Muscle of leg (tissue), 11 donors: Measurements from ENCODE around the gene RPL13. TPM values are rescaled to one million over a fixed set of nuclear protein-coding genes. Genes with fewer than 3 reads are reported as not detected.

Source experiments
- DNase-seq: peaks from one replicate; pipeline ENCODE4 v3.0.0; 2013
- H3K27ac ChIP-seq: one replicate; pipeline ENCODE4 v1.5.1; 2013; ENCODE audit warnings: mild to moderate bottlenecking, low read length, control low read depth
- H3K27me3 ChIP-seq: one replicate; pipeline ENCODE4 v1.6.1; 2013; ENCODE audit warnings: low read length; ENCODE audit not compliant: control insufficient read depth, insufficient read depth
- H3K36me3 ChIP-seq: one replicate; pipeline ENCODE4 v1.6.1; 2013; ENCODE audit warnings: low read length; ENCODE audit not compliant: control insufficient read depth, insufficient read depth
- H3K4me1 ChIP-seq: one replicate; pipeline ENCODE4 v1.6.1; 2013; ENCODE audit warnings: low read length; ENCODE audit not compliant: control insufficient read depth, insufficient read depth
- H3K4me3 ChIP-seq: one replicate; pipeline ENCODE4 v1.5.1; 2013; ENCODE audit warnings: low read length, control low read depth
- H3K9me3 ChIP-seq: replicated peaks from 2 replicates; pipeline ENCODE4 v1.6.1; 2013; ENCODE audit warnings: low read depth, low read length; ENCODE audit not compliant: control insufficient read depth
- WGBS: methylation state at CpG from one replicate; pipeline ENCODE4 v1.1.5; 2013; ENCODE audit warnings: missing lambda C conversion rate; ENCODE audit not compliant: insufficient coverage; 5-methylcytosine and 5-hydroxymethylcytosine counted together
- polyA plus RNA-seq, 8 donors: library from polyadenylated mRNA; unstranded; fragments of 120-200 nt; gene quantifications; one replicate each; pipeline versions ENCODE4 v1.2.1 to v1.2.3, GENCODE V29; 2013; ENCODE audit warnings: inconsistent platforms in 1 of 8, low replicate concordance in 1 of 8; ENCODE audit not compliant: insufficient read length in 8 of 8, insufficient read depth in 1 of 8
- total RNA-seq: library from RNA; stranded (reverse); fragments of 120-200 nt; gene quantifications from one replicate; pipeline ENCODE4 v1.2.4, GENCODE V29; 2013

Gene RPL13
- total and polyA plus RNA-seq, 9 donors = 3,790 to 5,718 (median 4,463) TPM

DNA sequence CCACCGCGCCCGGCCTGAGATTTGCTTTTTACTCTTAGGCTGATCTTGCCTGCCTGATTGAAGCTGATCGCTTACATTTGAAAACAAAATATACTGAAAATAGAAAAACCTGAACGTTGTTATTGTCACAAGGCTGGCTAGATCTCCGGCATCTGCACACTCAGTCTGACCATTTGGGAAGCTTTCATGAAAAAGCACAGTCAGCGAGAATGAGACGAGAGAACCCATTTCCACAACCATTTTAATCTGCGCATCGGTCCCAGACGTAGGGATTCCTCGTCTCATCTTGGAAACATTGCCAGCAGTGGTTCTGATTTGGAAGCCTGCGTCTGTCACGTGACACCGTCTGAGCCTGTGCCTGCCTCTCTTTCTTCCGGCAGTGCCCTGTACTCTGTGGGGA is 31.4 kb upstream of the RPL13 start:
- DNase-seq = no peak
- H3K36me3 ChIP-seq = peaks cover 82% of the 10 kb centered on the region
- H3K4me3 ChIP-seq = no peak overlapping the region
- no peaks in the 10 kb centered on the region for H3K4me1 ChIP-seq
- H3K27me3 ChIP-seq = no peaks in the 10 kb centered on the region
- H3K27ac ChIP-seq = no peak overlapping the region
- H3K9me3 ChIP-seq = no peaks in the 10 kb centered on the region
- 94% methylated on average over 13 of the region's 16 CpGs for WGBS

DNA sequence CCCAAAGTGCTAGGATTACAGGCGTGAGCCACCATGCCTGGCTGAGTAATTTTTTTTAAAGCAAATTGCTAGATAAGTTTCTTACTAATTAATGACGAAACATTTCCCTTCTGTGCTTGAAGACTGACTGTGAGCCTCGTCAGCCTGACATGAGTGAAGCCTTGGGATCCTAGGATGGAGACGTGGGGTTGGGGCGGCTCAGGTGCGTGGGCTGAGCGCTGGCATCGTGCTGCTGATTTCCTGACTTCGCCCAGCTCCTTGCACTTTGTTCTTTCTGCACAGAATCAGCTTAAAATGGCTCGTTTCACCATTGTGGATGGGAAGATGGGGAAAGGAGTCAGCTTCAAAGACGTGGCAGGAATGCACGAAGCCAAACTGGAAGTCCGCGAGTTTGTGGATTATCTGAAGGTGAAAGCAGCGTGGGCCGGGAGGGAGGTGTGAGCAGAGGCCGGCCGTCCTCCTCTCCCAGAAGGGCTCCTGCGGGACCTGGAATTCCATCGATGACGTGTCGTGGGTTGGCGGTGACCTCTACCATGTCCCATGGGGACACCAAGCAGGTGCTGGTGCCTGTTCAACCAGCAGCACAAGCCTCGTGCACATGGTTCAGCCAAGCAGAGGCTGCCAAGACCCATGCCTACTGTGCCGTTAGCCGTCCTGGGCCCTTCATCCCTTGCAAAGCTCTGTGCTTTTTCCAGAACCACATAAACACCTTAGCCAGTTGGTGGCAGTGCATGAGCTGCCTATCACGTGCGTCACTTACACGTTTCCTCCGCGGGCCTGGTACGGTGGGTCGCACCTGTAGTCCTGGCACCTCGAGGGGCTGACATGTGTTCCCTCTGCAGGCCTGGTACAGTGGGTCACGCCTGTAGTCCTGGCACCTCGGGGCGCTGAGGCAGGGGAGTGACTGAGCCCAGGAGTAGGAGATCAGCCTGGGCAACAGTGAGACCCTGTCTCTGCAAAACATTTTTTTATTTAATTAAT is 29.8 kb upstream of the RPL13 start:
- H3K4me1 ChIP-seq = peaks cover 4% of the 10 kb centered on the region
- H3K27me3 ChIP-seq = no peaks in the 10 kb centered on the region
- H3K36me3 ChIP-seq = peaks cover 83% of the 10 kb centered on the region
- H3K4me3 ChIP-seq = no peak overlapping the region
- 89% methylated on average over 31 of the region's 37 CpGs for WGBS
- H3K27ac ChIP-seq = no peak overlapping the region
- H3K9me3 ChIP-seq = no peaks in the 10 kb centered on the region
- DNase-seq = no peak

DNA sequence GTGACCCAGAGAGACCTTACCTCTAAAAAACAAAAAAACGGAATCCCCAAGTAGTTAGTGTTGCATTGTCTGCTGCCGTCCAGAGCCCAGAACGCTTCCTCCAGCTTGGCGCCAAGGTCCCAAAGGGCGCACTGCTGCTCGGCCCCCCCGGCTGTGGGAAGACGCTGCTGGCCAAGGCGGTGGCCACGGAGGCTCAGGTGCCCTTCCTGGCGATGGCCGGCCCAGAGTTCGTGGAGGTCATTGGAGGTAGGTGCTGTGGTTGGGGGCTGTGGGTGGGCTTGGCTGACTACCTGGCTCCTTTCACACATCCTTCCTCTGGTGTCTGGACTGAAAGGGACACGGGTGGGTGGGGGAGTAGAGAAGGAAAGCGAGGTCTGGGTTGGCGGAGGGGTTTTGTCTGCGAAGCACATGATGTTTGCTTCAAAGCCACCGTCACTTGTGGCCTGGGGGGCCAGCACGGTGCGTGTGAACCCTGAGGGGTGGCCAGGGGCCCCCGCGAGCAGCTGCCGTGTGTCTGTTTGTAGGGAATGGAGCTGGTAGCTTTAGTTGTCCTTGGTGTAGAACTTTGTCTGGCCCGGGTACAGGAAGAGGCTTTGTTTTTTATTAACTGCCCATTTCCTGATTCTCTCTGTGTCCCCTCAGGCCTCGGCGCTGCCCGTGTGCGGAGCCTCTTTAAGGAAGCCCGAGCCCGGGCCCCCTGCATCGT is 28.5 kb upstream of the RPL13 start:
- WGBS = 81% methylated on average over 22 of the region's 31 CpGs
- Histone ChIP-seq H3K27me3 (no peaks in the 10 kb centered on the region), H3K4me3 (no peak overlapping the region), H3K36me3 (peaks cover 79% of the 10 kb centered on the region), H3K27ac (no peak overlapping the region), H3K4me1 (peaks cover 4% of the 10 kb centered on the region), H3K9me3 (no peaks in the 10 kb centered on the region)
- no peak for DNase-seq

DNA sequence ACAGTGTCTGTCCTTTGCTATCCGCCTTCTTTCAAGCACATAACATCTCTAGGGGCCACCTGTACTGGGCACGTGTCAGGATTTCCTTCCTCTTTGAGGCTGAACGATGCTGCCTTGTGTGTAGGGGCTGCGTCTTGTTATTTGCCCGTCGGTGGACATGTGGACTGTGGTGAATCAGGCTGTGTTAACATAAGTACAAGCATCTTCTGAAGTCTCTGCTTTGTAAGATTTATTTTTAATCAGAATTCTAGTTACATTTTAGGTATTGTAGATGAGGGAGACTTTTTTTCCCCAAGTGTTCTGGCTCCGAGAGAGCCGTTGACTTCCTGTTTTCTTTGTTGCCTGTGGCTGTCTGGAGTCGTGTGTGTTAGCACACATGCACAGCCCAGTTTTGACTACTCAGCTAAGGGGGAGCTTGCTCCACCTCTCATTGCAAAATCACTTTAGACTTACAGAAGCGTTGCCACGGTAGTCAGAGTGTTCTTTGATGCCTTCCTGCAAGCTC is 26.2 kb upstream of the RPL13 start:
- Histone ChIP-seq H3K4me1 (peaks cover 4% of the 10 kb centered on the region), H3K4me3 (no peak overlapping the region), H3K27me3 (no peaks in the 10 kb centered on the region), H3K27ac (peak overlapping the region; percentile 47), H3K9me3 (no peaks in the 10 kb centered on the region), H3K36me3 (peaks cover 79% of the 10 kb centered on the region)
- DNase-seq = peak; percentile 76
- 69% methylated on average over 5 of the region's 11 CpGs for WGBS

DNA sequence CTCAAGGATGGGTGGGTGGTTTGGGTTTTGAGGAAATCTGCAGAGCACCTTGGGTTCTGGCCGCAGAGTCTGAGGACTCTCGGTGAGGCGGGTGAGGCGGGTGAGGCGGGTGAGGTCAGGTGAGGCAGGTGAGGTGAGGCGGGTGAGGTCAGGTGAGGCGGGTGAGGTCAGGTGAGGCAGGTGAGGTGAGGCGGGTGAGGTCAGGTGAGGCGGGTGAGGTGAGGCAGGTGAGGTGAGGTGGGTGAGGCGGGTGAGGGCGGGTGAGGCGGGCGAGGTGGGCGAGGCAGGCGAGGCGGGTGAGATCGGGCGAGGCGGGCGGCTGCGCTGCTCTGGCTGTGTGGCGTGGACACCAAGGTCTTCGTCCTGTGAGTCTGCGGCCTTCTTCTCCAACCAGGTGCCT is 24.1 kb upstream of the RPL13 start:
- H3K9me3 ChIP-seq = no peaks in the 10 kb centered on the region
- no peak for DNase-seq
- H3K27me3 ChIP-seq = no peaks in the 10 kb centered on the region
- 100% methylated on average over 5 of the region's 24 CpGs for WGBS
- no peak overlapping the region for H3K4me3 ChIP-seq
- peaks cover 4% of the 10 kb centered on the region for H3K4me1 ChIP-seq
- peaks cover 71% of the 10 kb centered on the region for H3K36me3 ChIP-seq
- no peak overlapping the region for H3K27ac ChIP-seq

GRCh38 chr16:89536886-89537548 is 23.5 kb upstream of the RPL13 start:
- Histone ChIP-seq H3K27me3 (no peaks in the 10 kb centered on the region), H3K4me1 (peaks cover 4% of the 10 kb centered on the region), H3K27ac (no peak overlapping the region), H3K4me3 (no peak overlapping the region), H3K36me3 (peaks cover 70% of the 10 kb centered on the region), H3K9me3 (no peaks in the 10 kb centered on the region)
- WGBS = 84% methylated on average over 36 of the region's 36 CpGs
- no peak for DNase-seq

GRCh38 chr16:89537549-89537925 is 22.9 kb upstream of the RPL13 start:
- H3K36me3 ChIP-seq = peaks cover 67% of the 10 kb centered on the region
- H3K27me3 ChIP-seq = no peaks in the 10 kb centered on the region
- peaks cover 4% of the 10 kb centered on the region for H3K4me1 ChIP-seq
- DNase-seq = no peak
- no peaks in the 10 kb centered on the region for H3K9me3 ChIP-seq
- no peak overlapping the region for H3K27ac ChIP-seq
- no peak overlapping the region for H3K4me3 ChIP-seq
- 93% methylated on average over 7 of the region's 7 CpGs for WGBS

DNA sequence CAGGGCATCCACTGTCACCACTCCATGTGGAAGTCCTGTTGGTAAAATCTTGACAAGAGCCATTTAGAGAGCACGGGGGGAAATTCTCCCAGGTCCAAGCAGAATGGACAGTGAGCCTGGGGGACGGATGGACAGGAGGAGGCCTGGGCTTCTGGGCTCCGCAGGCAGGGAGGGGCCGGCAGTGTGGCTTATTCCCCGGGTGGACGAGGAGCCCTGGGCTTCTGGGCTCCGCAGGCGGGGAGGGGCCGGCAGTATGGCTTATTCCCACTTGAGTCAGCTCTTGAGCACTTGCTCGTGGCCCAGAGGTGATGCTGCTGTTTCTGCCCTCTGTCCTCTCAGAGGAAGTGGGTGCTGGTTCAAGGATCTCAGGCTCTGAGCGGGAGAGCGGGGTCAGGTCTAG is 22.2 kb upstream of the RPL13 start:
- DNase-seq = no peak
- Histone ChIP-seq H3K9me3 (no peaks in the 10 kb centered on the region), H3K27ac (no peak overlapping the region), H3K4me1 (peaks cover 4% of the 10 kb centered on the region), H3K27me3 (no peaks in the 10 kb centered on the region), H3K36me3 (peaks cover 63% of the 10 kb centered on the region), H3K4me3 (no peak overlapping the region)
- 90% methylated on average over 12 of the region's 12 CpGs for WGBS

- H3K4me3 ChIP-seq = no peak overlapping the region
- WGBS = 88% methylated on average over 11 of the region's 13 CpGs
- H3K36me3 ChIP-seq = peaks cover 60% of the 10 kb centered on the region
- H3K27ac ChIP-seq = no peak overlapping the region
- H3K9me3 ChIP-seq = no peaks in the 10 kb centered on the region
- no peaks in the 10 kb centered on the region for H3K4me1 ChIP-seq
- DNase-seq = no peak
- H3K27me3 ChIP-seq = no peaks in the 10 kb centered on the region
Observed at GRCh38 chr16:89540557-89540956, 19.9 kb upstream of the RPL13 start.

GRCh38 chr16:89541792-89542191 is 18.7 kb upstream of the RPL13 start:
- Histone ChIP-seq H3K4me1 (no peaks in the 10 kb centered on the region), H3K9me3 (no peaks in the 10 kb centered on the region), H3K27ac (no peak overlapping the region), H3K27me3 (no peaks in the 10 kb centered on the region), H3K4me3 (no peak overlapping the region), H3K36me3 (peaks cover 64% of the 10 kb centered on the region)
- 93% methylated on average over 21 of the region's 21 CpGs for WGBS
- no peak for DNase-seq
